Testis (tissue), 3 donors: ENCODE measurements around the gene COL11A1. TPM values are rescaled to one million over a fixed set of nuclear protein-coding genes. Genes with fewer than 3 reads are reported as not detected.

Experiments used
- DNase-seq: peaks from one replicate; pipeline ENCODE4 v3.0.0-alpha.2; 2019
- H3K27ac ChIP-seq, 2 donors: fragments of 200-600 bp; sonication (generic); one replicate each; pipeline ENCODE4 v1.5.1; 2019
- H3K27me3 ChIP-seq: fragments of 200-600 bp; sonication (generic); one replicate; pipeline ENCODE4 v1.5.1; 2019
- H3K36me3 ChIP-seq: fragments of 200-600 bp; sonication (generic); one replicate; pipeline ENCODE4 v1.5.1; 2017; ENCODE audit warnings: low read depth; ENCODE audit errors: missing control alignments
- H3K4me1 ChIP-seq: fragments of 200-600 bp; sonication (generic); one replicate; pipeline ENCODE4 v1.5.1; 2019
- H3K4me3 ChIP-seq, 2 donors: fragments of 200-600 bp; sonication (generic); one replicate each; pipeline ENCODE4 v1.5.1; 2017 to 2019
- H3K9me3 ChIP-seq: fragments of 200-600 bp; sonication (generic); one replicate; pipeline ENCODE4 v1.5.1; 2017
- CTCF ChIP-seq, 3 experiments: fragments of 450-650 bp in 2 of 3; fragments of 200-600 bp in 1 of 3; sonication (generic) in 1 of 3; IDR thresholded peaks; one replicate each; pipeline ENCODE4 v1.5.1; 2016 to 2019; ENCODE audit warnings: antibody characterized with exemption in 3 of 3, mild to moderate bottlenecking in 2 of 3, moderate library complexity in 1 of 3
- POLR2A ChIP-seq: fragments of 450-650 bp; IDR thresholded peaks from one replicate; pipeline ENCODE4 v1.6.1; 2017; ENCODE audit warnings: antibody characterized with exemption, mild to moderate bottlenecking, moderate library complexity
- WGBS, 2 donors: methylation state at CpG; one replicate each; pipeline ENCODE4 v1.1.5; 2018; 5-methylcytosine and 5-hydroxymethylcytosine counted together
- intact Hi-C: fragments of 100-400 bp; cut with DNase I; formaldehyde crosslinking; loops from one replicate; pipeline ENCODE4 v1.15.1; 2023; ENCODE audit warnings: low total_unique reads
- polyA plus RNA-seq: library from polyadenylated mRNA; stranded (reverse); fragments of 350-450 nt; fragmentation: Illumina TruSeq; extraction: RNeasy Lipid Tissue Mini Kit (QIAGEN cat#74804); gene quantifications from one replicate; pipeline ENCODE4 v1.2.3, GENCODE V29; 2014; ENCODE audit warnings: low read depth, low replicate concordance; ENCODE audit not compliant: insufficient read depth
- total RNA-seq, 2 donors: library from RNA; depleted of rRNA; stranded (reverse); fragments of >200 nt; gene quantifications; one replicate each; pipeline ENCODE4 v1.2.3, GENCODE V29; 2016

Gene COL11A1
- total and polyA plus RNA-seq, 3 donors from 2014 or later: 3.5 to 7.0 (median 4.0) TPM

- TF ChIP-seq CTCF (IDR thresholded peaks at IDR 0.05) (no peak), POLR2A (no peak)
- H3K4me3 ChIP-seq: no peak overlapping the region
- intact Hi-C loops: no loop called here
- H3K27ac ChIP-seq: no peak overlapping the region
- 82 to 83% methylated on average over 3 of the region's 3 CpGs for WGBS, 2 donors
- H3K9me3 ChIP-seq: no peaks in the 10 kb centered on the region
- H3K27me3 ChIP-seq: no peaks in the 10 kb centered on the region
- DNase-seq: no peak
- H3K36me3 ChIP-seq: no peaks in the 10 kb centered on the region
- no peaks in the 10 kb centered on the region for H3K4me1 ChIP-seq
Observed at GRCh38 chr1:102899935-102900334, 208.4 kb downstream of the COL11A1 start.

- no peak for DNase-seq
- Histone ChIP-seq H3K4me3 (no peak overlapping the region), H3K4me1 (no peaks in the 10 kb centered on the region), H3K36me3 (no peaks in the 10 kb centered on the region), H3K27me3 (no peaks in the 10 kb centered on the region), H3K27ac (no peak overlapping the region), H3K9me3 (no peaks in the 10 kb centered on the region)
- WGBS, 2 donors: 31% methylated on average over 3 of the region's 3 CpGs
- no peak for TF ChIP-seq POLR2A
- TF ChIP-seq CTCF (IDR thresholded peaks at IDR 0.05): no peak
- intact Hi-C loops: no loop called here
Observed at GRCh38 chr1:102897557-102897956, 210.8 kb downstream of the COL11A1 start.

GRCh38 chr1:102896771-102897170, 211.6 kb downstream of the COL11A1 start:
- 56 to 76% methylated on average over 2 of the region's 2 CpGs for WGBS, 2 donors
- Histone ChIP-seq H3K9me3 (no peaks in the 10 kb centered on the region), H3K4me1 (no peaks in the 10 kb centered on the region), H3K27ac (no peak overlapping the region), H3K36me3 (no peaks in the 10 kb centered on the region), H3K27me3 (no peaks in the 10 kb centered on the region), H3K4me3 (no peak overlapping the region)
- no peak for DNase-seq
- intact Hi-C loops: no loop called here
- TF ChIP-seq CTCF (IDR thresholded peaks at IDR 0.05) (no peak), POLR2A (no peak)

GRCh38 chr1:102896286-102896685, 212.0 kb downstream of the COL11A1 start:
- Histone ChIP-seq H3K9me3 (no peaks in the 10 kb centered on the region), H3K4me1 (no peaks in the 10 kb centered on the region), H3K36me3 (no peaks in the 10 kb centered on the region), H3K27me3 (no peaks in the 10 kb centered on the region), H3K27ac (no peak overlapping the region), H3K4me3 (no peak overlapping the region)
- DNase-seq: no peak
- WGBS, 2 donors: 75 to 76% methylated on average over 5 of the region's 5 CpGs
- intact Hi-C loops: no loop called here
- TF ChIP-seq CTCF (IDR thresholded peaks at IDR 0.05): no peak
- no peak for TF ChIP-seq POLR2A

- intact Hi-C loops: no loop called here
- no peaks in the 10 kb centered on the region for H3K4me1 ChIP-seq
- no peaks in the 10 kb centered on the region for H3K9me3 ChIP-seq
- TF ChIP-seq CTCF (IDR thresholded peaks at IDR 0.05): no peak
- no peak for TF ChIP-seq POLR2A
- H3K36me3 ChIP-seq: no peaks in the 10 kb centered on the region
- no peak for DNase-seq
- H3K27me3 ChIP-seq: no peaks in the 10 kb centered on the region
- 87 to 89% methylated on average over 4 of the region's 4 CpGs for WGBS, 2 donors
- H3K4me3 ChIP-seq: no peak overlapping the region
- no peak overlapping the region for H3K27ac ChIP-seq
Observed at GRCh38 chr1:102891868-102892625, 216.3 kb downstream of the COL11A1 start.
